ENCODE measurements around the gene UBAP1. TPM values are rescaled to one million over a fixed set of nuclear protein-coding genes. Genes with fewer than 3 reads are reported as not detected.

The UBAP1 gene
- polyA plus RNA-seq, 6 donors from 2014 or later = 18.1 to 35.3 (median 28.0) TPM

Other genes starting within 250 kb of the UBAP1 start
- gene UBAP2, start 130.2 kb upstream of the UBAP1 start, polyA plus RNA-seq (ENCODE audit: low read depth in 6 of 6) = 10 to 100 TPM in 1 of 6 donors, 1 to 10 TPM in 5; 4.1 to 11.5 (median 7.7) TPM
- 1 to 10 TPM in 2 of 6 donors, under 1 TPM in 3, not detected in 1; 0.39 to 1.1 (median 0.93) TPM for gene DCAF12, start 52.3 kb upstream of the UBAP1 start, polyA plus RNA-seq (ENCODE audit: low read depth in 6 of 6)
- gene KIF24, start 150.2 kb downstream of the UBAP1 start, polyA plus RNA-seq (ENCODE audit: low read depth in 6 of 6) = under 1 TPM in 5 of 6 donors, not detected in 1; 0.07 to 0.21 (median 0.12) TPM
- 10 to 100 TPM in 5 of 6 donors, 1 to 10 TPM in 1; 8.6 to 37.0 (median 20.0) TPM for gene NUDT2, start 150.5 kb downstream of the UBAP1 start, polyA plus RNA-seq (ENCODE audit: low read depth in 6 of 6)
- gene MYORG, start 197.9 kb downstream of the UBAP1 start, polyA plus RNA-seq (ENCODE audit: low read depth in 6 of 6) = under 1 TPM in 2 of 6 donors, not detected in 4; 0.08 to 0.25 TPM